HepG2 (cell line): Measurements from ENCODE around the gene CTNND2. TPM values are rescaled to one million over a fixed set of nuclear protein-coding genes. Genes with fewer than 3 reads are reported as not detected.

Experiments
- ATAC-seq: fragments of 200-7000 bp; cut with Tn5 transposase; 3 replicates; pipeline ENCODE4 v1.9.1; 2020; ENCODE audit warnings: mild to moderate bottlenecking, moderate library complexity
- BruUV-seq: library from RNA; stranded (reverse); fragments of 400-500 nt; replicated peaks from 2 replicates; lab custom pipeline; 2021; lab: Mats Ljungman, UMichigan
- CTCF ChIA-PET: fragments of 300-600 bp; formaldehyde crosslinking; extraction: SDS; loops from one replicate; lab custom pipeline; 2021; ENCODE audit warnings: low total read pairs, inconsistent platforms, low intra/inter-chr PET ratio; lab: Yijun Ruan, JAX
- POLR2A ChIA-PET: fragments of 350-600 bp; sonication (Branson Sonifier 250); formaldehyde crosslinking; loops from one replicate; lab custom pipeline; 2020; ENCODE audit warnings: antibody characterized with exemption, inconsistent platforms; lab: Yijun Ruan, JAX
- DNase-seq: peaks from one replicate; pipeline ENCODE4 v3.0.0-alpha.2; 2015; ENCODE audit warnings: low spot score
- FAIRE-seq: peaks from 3 replicates; lab custom pipeline; 2011; peaks lifted over from hg19 to GRCh38; lab: Jason Lieb, UNC
- H2AFZ ChIP-seq: one replicate; pipeline ENCODE4 v1.6.1; 2011; ENCODE audit warnings: low read length, inconsistent platforms
- H3K27ac ChIP-seq: fragments of 300-600 bp; 3 replicates; pipeline ENCODE4 v1.8.0; 2011; ENCODE audit warnings: mixed run types, mild to moderate bottlenecking, mixed read lengths, low read length, inconsistent platforms; ENCODE audit not compliant: insufficient read depth; ENCODE audit errors: extremely low read length
- H3K27me3 ChIP-seq, 2 experiments: fragments of 200-600 bp in 1 of 2; 2 replicates in 1 of 2; 3 replicates in 1 of 2; pipeline versions ENCODE4 v1.6.0 to v1.8.0; 2011; ENCODE audit warnings: low read length in 2 of 2, mild to moderate bottlenecking in 2 of 2, moderate library complexity in 2 of 2, inconsistent platforms in 1 of 2; ENCODE audit not compliant: insufficient read depth in 2 of 2, control insufficient read depth in 1 of 2
- H3K36me3 ChIP-seq, 2 experiments: fragments of 200-600 bp in 1 of 2; replicated peaks in 1 of 2; 2 replicates in 1 of 2; 3 replicates in 1 of 2; pipeline versions ENCODE4 v1.5.1 to v1.8.0; 2011; ENCODE audit warnings: low read length in 2 of 2, inconsistent platforms in 1 of 2; ENCODE audit not compliant: insufficient read depth in 2 of 2, control insufficient read depth in 1 of 2
- H3K4me1 ChIP-seq: 2 replicates; pipeline ENCODE4 v1.5.1; 2012; ENCODE audit warnings: low read length, inconsistent platforms; ENCODE audit not compliant: insufficient read depth
- H3K4me2 ChIP-seq: 2 replicates; pipeline ENCODE4 v1.6.0; 2011; ENCODE audit warnings: low read depth, low read length, inconsistent platforms
- H3K4me3 ChIP-seq, 3 experiments: fragments of 200-600 bp in 1 of 3; sonication (generic), shearing (Covaris generic) in 1 of 3; replicated peaks in 1 of 3; 2 replicates each; pipeline ENCODE4 v1.5.1; 2011 to 2016; ENCODE audit warnings: low read length in 3 of 3, inconsistent platforms in 2 of 3, low read depth in 2 of 3, mild to moderate bottlenecking in 2 of 3, control low read depth in 1 of 3, mixed read lengths in 1 of 3; ENCODE audit not compliant: insufficient read depth in 1 of 3
- H3K79me2 ChIP-seq: one replicate; pipeline ENCODE4 v1.6.1; 2011; ENCODE audit warnings: low read length, inconsistent platforms; ENCODE audit not compliant: insufficient read depth
- H3K9ac ChIP-seq: 2 replicates; pipeline ENCODE4 v1.6.0; 2011; ENCODE audit warnings: mild to moderate bottlenecking, low read depth, low read length, inconsistent platforms; ENCODE audit not compliant: insufficient read depth
- H3K9me3 ChIP-seq: 2 replicates; pipeline ENCODE4 v1.5.1; 2012; ENCODE audit warnings: mild to moderate bottlenecking, low read length
- H4K20me1 ChIP-seq: 2 replicates; pipeline ENCODE4 v1.6.0; 2011; ENCODE audit warnings: inconsistent platforms, mild to moderate bottlenecking, low read length, moderate library complexity; ENCODE audit not compliant: insufficient read depth
- HOXA5 ChIP-seq: sonication (generic); formaldehyde crosslinking; IDR thresholded peaks from 2 replicates; pipeline ENCODE4 v1.4.0; 2020; ENCODE audit warnings: missing genetic modification reagents
- USF2 ChIP-seq, 2 experiments: sonication (generic) in 1 of 2; formaldehyde crosslinking in 1 of 2; IDR thresholded peaks; 2 replicates each; pipeline versions ENCODE4 v1.5.1 to v1.6.1; 2011 to 2020; ENCODE audit warnings: borderline replicate concordance in 1 of 2, low read depth in 1 of 2, low read length in 1 of 2, mild to moderate bottlenecking in 1 of 2, missing genetic modification reagents in 1 of 2, moderate library complexity in 1 of 2
- ZGPAT ChIP-seq: IDR thresholded peaks from 2 replicates; pipeline ENCODE4 v1.6.1; 2016; ENCODE audit warnings: mild to moderate bottlenecking
- WGBS: methylation state at CpG from one replicate; pipeline ENCODE4 v1.1.6; 2017; ENCODE audit warnings: low lambda C conversion rate; 5-methylcytosine and 5-hydroxymethylcytosine counted together
- in situ Hi-C: cut with HindIII; loops from 2 replicates; pipeline ENCODE4 v1.10.0; 2017; ENCODE audit warnings: low pct_unique_long_range_greater_than_20kb; ENCODE audit not compliant: extremely low pct_ligation_motif_present
- intact Hi-C: fragments of 100-400 bp; cut with micrococcal nuclease; formaldehyde crosslinking; loops from one replicate; pipeline ENCODE4 v1.10.0; 2022; ENCODE audit not compliant: unreplicated experiment
- polyA plus RNA-seq, 8 experiments: library from polyadenylated mRNA; depleted of rRNA in 3 of 8; stranded (reverse) in 7 of 8; unstranded in 1 of 8; fragments of >200 nt; fragmentation: Illumina TruSeq in 4 of 8; extraction: Trizol in 4 of 8; gene quantifications; 2 replicates each; pipeline versions ENCODE4 v1.2.1 to v1.2.3, GENCODE V29; 2011 to 2016; ENCODE audit warnings: low read depth in 4 of 8, missing spikeins in 1 of 8, mixed read lengths in 1 of 8; ENCODE audit not compliant: insufficient read depth in 1 of 8
- total RNA-seq, 5 experiments: library from RNA; depleted of rRNA; stranded (reverse); fragments of >200 nt; fragmentation: Illumina TruSeq; extraction: Trizol; gene quantifications; 2 replicates each; pipeline ENCODE4 v1.2.3, GENCODE V29; 2016; ENCODE audit warnings: low read depth in 1 of 5
- TF ChIP-seq, protein P1 (sequence below): fragments of 450-650 bp; IDR thresholded peaks from 2 replicates; pipeline ENCODE4 v1.6.1; 2016

The CTNND2 gene
- total and polyA plus RNA-seq, 2 of the 13 experiments (the other 11 are each of a cell fraction or from before 2014, with no cell fraction given): not detected

DNA sequence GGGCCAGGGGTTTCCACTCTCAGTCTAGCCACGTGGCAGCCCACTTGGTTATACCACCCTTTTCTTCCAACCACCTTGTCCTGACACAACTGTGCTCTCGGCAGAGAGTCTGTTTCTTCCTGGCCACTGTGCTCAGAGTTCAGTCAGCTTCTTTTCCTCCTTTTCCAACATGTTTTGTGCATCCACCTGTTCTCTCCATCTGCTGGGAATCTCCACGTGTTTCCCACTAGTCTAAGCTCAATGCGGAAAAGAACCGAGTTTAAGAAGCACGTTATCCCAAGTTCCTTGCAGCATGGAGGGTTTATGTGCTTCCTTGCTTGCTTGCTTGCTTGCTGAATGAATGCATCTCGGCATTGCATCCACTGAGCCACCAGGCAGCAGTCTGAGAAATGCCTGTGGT lies 599.6 kb downstream of the CTNND2 start:
- DNase-seq (no peak), FAIRE-seq (no peak), ATAC-seq (no peak)
- H3K79me2 ChIP-seq: no peaks in the 10 kb centered on the region
- no peak overlapping the region for H3K4me3 ChIP-seq
- TF ChIP-seq USF2 (IDR thresholded peaks at IDR 0.05; ENCODE audit: low read depth, low read length): no peak
- TF ChIP-seq USF2 (CRISPR knock-in tag; IDR thresholded peaks at IDR 0.05; ENCODE audit: borderline replicate concordance): no peak
- no peak for TF ChIP-seq ZGPAT
- TF ChIP-seq HOXA5 (CRISPR knock-in tag): no peak
- TF ChIP-seq, protein P1, sequence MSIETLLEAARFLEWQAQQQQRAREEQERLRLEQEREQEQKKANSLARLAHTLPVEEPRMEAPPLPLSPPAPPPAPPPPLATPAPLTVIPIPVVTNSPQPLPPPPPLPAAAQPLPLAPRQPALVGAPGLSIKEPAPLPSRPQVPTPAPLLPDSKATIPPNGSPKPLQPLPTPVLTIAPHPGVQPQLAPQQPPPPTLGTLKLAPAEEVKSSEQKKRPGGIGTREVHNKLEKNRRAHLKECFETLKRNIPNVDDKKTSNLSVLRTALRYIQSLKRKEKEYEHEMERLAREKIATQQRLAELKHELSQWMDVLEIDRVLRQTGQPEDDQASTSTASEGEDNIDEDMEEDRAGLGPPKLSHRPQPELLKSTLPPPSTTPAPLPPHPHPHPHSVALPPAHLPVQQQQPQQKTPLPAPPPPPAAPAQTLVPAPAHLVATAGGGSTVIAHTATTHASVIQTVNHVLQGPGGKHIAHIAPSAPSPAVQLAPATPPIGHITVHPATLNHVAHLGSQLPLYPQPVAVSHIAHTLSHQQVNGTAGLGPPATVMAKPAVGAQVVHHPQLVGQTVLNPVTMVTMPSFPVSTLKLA: peak; percentile 69
- no peak overlapping the region for H2AFZ ChIP-seq
- H3K27ac ChIP-seq: no peak overlapping the region
- H3K4me2 ChIP-seq: no peak overlapping the region
- H3K9me3 ChIP-seq: no peaks in the 10 kb centered on the region
- no peaks in the 10 kb centered on the region for H3K36me3 ChIP-seq
- intact Hi-C loops: no loop called here
- no TSS peak for BruUV-seq
- ChIA-PET POLR2A (no interaction called here), CTCF (no interaction called here)
- in situ Hi-C loops: no loop called here
- H3K4me1 ChIP-seq: no peaks in the 10 kb centered on the region
- 16% methylated on average over 7 of the region's 7 CpGs for WGBS
- H3K27me3 ChIP-seq: no peaks in the 10 kb centered on the region; a peak in 1 of 5 replicates
- H3K9ac ChIP-seq: no peak overlapping the region
- H4K20me1 ChIP-seq: no peaks in the 10 kb centered on the region
